GM12864 (cell line): ENCODE results near the gene SLC35A3.

Experiments
- DNase-seq: peaks from one replicate; pipeline ENCODE4 v3.0.0-alpha.2; 2011; ENCODE audit warnings: low read depth
- H3K4me3 ChIP-seq: 2 replicates; pipeline ENCODE4 v1.5.1; 2011; ENCODE audit warnings: mild to moderate bottlenecking, low read depth, low read length, control low read depth
- TF ChIP-seq, protein P1 (sequence below): IDR thresholded peaks from 2 replicates; pipeline ENCODE4 v1.5.1; 2011; ENCODE audit warnings: low read depth, mild to moderate bottlenecking, moderate library complexity, low read length, control low read depth, inconsistent platforms; ENCODE audit errors: missing control alignments

Gene SLC35A3

DNA sequence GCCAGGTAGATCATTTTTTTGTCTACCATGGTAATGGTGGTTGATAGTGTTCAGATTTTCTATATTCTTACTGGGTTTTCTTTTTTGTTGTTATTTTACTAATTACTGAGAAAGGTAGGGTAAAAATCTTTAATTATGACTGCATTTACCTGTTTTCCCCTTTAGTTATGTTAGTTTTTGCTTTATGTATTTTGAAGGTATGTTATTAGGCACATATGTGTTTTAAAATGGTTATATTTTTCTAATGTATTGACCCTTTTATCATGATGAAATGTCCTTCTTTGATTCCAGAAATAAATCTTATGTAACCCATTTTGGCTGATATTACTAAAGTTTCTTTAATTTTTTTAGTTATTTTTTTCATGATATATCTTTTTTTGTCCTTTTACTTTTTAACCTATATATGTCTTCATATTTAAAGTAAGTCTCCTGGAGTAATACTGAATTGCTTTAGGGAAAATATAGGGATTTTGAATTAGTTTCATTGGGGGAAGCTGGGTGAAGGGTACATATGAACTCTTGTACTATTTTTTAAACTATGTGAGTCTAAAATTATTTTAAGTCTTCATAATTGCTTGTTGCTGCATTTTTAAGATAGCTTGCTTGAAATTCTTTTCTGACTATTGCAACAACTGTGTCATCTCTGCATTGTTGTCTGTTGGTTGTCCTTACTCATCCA is 22.4 kb downstream of the SLC35A3 start:
- TF ChIP-seq, protein P1, sequence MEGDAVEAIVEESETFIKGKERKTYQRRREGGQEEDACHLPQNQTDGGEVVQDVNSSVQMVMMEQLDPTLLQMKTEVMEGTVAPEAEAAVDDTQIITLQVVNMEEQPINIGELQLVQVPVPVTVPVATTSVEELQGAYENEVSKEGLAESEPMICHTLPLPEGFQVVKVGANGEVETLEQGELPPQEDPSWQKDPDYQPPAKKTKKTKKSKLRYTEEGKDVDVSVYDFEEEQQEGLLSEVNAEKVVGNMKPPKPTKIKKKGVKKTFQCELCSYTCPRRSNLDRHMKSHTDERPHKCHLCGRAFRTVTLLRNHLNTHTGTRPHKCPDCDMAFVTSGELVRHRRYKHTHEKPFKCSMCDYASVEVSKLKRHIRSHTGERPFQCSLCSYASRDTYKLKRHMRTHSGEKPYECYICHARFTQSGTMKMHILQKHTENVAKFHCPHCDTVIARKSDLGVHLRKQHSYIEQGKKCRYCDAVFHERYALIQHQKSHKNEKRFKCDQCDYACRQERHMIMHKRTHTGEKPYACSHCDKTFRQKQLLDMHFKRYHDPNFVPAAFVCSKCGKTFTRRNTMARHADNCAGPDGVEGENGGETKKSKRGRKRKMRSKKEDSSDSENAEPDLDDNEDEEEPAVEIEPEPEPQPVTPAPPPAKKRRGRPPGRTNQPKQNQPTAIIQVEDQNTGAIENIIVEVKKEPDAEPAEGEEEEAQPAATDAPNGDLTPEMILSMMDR = no peak
- DNase-seq = no peak
- no peak overlapping the region for H3K4me3 ChIP-seq

DNA sequence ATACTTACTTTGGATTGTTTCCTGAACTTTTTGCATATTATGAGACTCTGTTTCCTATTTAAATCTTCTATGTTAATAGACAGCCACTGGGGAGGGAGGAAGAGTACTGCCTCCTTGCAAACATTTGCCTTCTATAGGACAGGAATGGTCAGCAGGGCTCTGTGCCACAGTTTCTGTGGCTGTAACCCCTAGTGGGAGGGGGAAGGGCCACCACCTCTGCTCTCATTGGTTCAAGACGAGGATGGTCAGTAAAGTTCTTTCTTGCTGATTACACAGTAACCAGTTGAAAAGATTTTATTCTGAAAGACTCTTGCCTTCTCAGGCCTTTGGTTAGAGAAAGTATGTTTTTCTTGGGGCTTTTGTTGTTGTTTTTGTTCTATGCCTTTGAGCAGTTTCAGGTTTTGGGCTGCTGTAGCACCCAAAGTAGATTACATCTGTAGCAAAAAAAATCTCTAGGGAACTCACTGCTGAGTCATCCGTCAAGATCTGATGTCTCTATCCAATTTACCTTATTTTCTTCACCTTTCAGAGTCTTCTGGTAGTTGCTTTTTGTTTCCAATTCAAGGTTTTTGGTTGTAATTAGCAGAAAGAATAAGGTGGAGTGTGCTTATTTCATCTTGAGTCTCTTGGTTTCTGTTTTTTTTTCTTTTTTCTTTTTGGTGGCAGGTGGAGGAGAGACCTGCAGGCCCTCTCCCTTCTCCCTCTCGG is 23.1 kb downstream of the SLC35A3 start:
- no peak for DNase-seq
- H3K4me3 ChIP-seq = no peak overlapping the region
- TF ChIP-seq, protein P1 = no peak

DNA sequence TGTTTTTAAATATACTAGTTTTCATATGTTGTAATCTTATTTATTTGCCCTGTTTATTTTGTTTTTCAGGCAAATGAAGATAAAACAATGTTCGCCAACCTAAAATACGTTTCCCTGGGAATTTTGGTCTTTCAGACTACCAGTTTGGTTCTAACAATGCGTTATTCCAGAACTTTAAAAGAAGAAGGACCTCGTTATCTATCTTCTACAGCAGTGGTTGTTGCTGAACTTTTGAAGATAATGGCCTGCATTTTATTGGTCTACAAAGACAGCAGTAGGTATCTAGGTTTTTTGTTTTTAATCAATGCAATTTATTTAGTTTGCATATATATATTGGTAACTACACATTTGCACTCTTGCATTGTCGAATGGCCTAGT is 23.7 kb downstream of the SLC35A3 start:
- DNase-seq = no peak
- TF ChIP-seq, protein P1 = no peak
- no peak overlapping the region for H3K4me3 ChIP-seq

DNA sequence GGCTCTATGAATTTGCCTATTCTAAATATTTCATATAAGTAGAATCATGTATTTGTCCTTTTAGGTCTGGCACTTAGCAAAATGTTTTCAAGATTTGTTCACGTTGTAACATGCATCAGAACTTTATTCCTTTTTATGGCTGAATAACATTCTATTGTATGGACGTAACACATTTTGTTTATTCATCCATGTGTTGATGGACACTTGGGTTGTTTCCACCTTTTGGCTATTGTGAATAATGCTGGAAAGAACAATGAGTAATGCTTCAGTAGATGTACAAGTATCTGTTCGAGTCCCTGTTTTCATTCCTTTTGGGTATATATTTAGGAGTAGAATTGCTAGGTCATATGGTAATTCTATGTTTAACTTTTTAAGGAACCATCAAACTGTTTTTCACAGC is 24.7 kb downstream of the SLC35A3 start:
- no peak overlapping the region for H3K4me3 ChIP-seq
- TF ChIP-seq, protein P1 = no peak
- no peak for DNase-seq

DNA sequence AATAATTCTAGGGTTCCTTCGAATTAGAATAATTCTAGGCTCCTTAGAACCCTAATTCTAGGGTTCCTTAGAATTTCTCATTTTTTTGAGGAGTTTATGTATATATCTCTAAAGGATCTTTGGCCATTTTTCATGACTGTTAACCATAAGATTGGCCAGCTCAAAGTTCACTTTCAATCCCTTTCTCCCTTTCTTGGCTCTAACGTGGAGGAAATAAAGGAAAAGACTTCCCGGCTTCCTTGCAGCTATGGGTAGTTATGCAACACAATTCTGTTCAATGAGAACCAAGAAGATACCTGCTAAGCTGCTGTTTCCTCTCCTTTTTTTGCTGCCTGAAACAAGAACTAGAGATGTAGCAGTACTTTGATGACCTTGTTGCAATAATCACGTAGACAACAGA is 27.2 kb downstream of the SLC35A3 start:
- no peak overlapping the region for H3K4me3 ChIP-seq
- DNase-seq = no peak
- TF ChIP-seq, protein P1 = no peak

DNA sequence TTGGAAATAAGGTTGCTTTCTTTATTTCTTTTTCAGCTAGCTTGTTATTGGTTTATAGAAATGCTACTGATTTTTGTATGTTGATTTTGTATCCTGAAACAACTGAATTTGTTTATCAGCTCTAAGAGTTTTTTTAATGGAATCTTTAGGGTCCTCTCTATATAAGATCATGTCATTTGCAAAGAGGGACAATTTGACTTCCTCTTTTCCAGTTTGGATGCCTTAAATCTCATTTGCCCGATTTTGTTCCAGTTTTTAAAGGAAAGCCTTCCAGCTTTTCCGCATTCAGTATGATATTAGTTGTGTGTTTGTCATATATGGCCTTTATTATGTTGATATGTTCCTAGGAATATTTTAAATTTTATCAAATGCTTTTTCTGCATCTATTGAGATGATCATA is 31.7 kb downstream of the SLC35A3 start:
- no peak for DNase-seq
- TF ChIP-seq, protein P1 = no peak
- H3K4me3 ChIP-seq = no peak overlapping the region

DNA sequence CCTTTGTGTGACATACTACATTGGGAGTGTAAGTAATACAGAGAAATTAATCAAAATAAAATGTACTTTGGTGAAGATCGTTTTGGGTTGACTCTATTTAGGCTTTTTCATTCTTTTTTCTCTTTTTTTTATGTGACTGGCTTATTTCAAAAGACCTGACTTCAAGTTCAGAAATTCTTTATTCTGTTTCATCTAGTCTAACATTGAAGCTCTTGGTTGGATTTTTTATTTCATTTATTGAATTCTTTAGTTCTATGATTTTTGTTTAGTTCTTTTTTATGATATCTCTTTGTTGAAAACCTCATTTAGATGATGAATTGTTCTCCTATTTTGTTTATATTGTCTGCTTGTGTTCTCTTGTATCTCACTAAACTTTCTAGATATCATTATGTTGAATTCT is 35.6 kb downstream of the SLC35A3 start:
- TF ChIP-seq, protein P1 = no peak
- no peak overlapping the region for H3K4me3 ChIP-seq
- DNase-seq = no peak
